Measurements from ENCODE around the gene RNF11. TPM values are rescaled to one million over a fixed set of nuclear protein-coding genes. Genes with fewer than 3 reads are reported as not detected.

RNF11 gene
- total RNA-seq, 1 donor from 2014 or later: 126 TPM

GRCh38 chr1:51299981-51300670 lies 64.1 kb downstream of the RNF11 start:
- Histone ChIP-seq H3K9me3 (ENCODE audit: insufficient read depth, low read depth, low read length) (no peaks in the 10 kb centered on the region), H3K4me2 (ENCODE audit: low read length) (no peak overlapping the region), H3K36me3 (ENCODE audit: insufficient read depth, low read length) (no peaks in the 10 kb centered on the region), H4K20me1 (ENCODE audit: insufficient read depth, low read length) (no peaks in the 10 kb centered on the region), H2AFZ (ENCODE audit: low read depth, low read length) (no peak overlapping the region), H3K4me1 (ENCODE audit: insufficient read depth, low read length) (peaks cover 7% of the 10 kb centered on the region), H3K27ac (ENCODE audit: low read depth, low read length) (no peak overlapping the region), H3K27me3 (ENCODE audit: insufficient read depth, low read length) (no peaks in the 10 kb centered on the region), H3K9ac (ENCODE audit: low read length) (no peak overlapping the region), H3K4me3 (ENCODE audit: insufficient read depth, low read depth, low read length) (no peak overlapping the region), H3K79me2 (ENCODE audit: insufficient read depth, low read length) (no peaks in the 10 kb centered on the region)
- H3K36me3 Mint-ChIP-seq (ENCODE audit: low read depth, unreplicated experiment): peaks cover 8% of the 10 kb centered on the region
- H3K27me3 Mint-ChIP-seq (ENCODE audit: low read depth, unreplicated experiment): peaks cover 12% of the 10 kb centered on the region
- peaks cover 1% of the 10 kb centered on the region for H3K9me3 Mint-ChIP-seq (ENCODE audit: unreplicated experiment)
- FAIRE-seq: no peak
- TF ChIP-seq EZH2 (IDR thresholded peaks at IDR 0.05; ENCODE audit: insufficient read depth, low read length) (no peak), CTCF (IDR thresholded peaks at IDR 0.05; ENCODE audit: insufficient read depth, low read depth, low read length) (no peak)
- H3K4me1 Mint-ChIP-seq (ENCODE audit: low read depth, unreplicated experiment): peaks cover 7% of the 10 kb centered on the region
- H3K27ac Mint-ChIP-seq (ENCODE audit: unreplicated experiment): no peak overlapping the region
- H3K4me3 Mint-ChIP-seq (ENCODE audit: unreplicated experiment): no peak overlapping the region
- DNase-seq (ENCODE audit: low read depth): no peak

GRCh38 chr1:51301152-51301843 lies 65.2 kb downstream of the RNF11 start:
- no peak overlapping the region for H3K4me3 Mint-ChIP-seq (ENCODE audit: unreplicated experiment)
- H4K20me1 ChIP-seq (ENCODE audit: insufficient read depth, low read length): no peaks in the 10 kb centered on the region
- no peaks in the 10 kb centered on the region for H3K79me2 ChIP-seq (ENCODE audit: insufficient read depth, low read length)
- H3K27me3 ChIP-seq (ENCODE audit: insufficient read depth, low read length): no peaks in the 10 kb centered on the region
- no peak overlapping the region for H3K4me3 ChIP-seq (ENCODE audit: insufficient read depth, low read depth, low read length)
- H3K4me1 Mint-ChIP-seq (ENCODE audit: low read depth, unreplicated experiment): peaks cover 10% of the 10 kb centered on the region
- FAIRE-seq (no peak), DNase-seq (ENCODE audit: low read depth) (no peak)
- no peak overlapping the region for H3K27ac ChIP-seq (ENCODE audit: low read depth, low read length)
- no peak overlapping the region for H3K9ac ChIP-seq (ENCODE audit: low read length)
- H3K4me2 ChIP-seq (ENCODE audit: low read length): no peak overlapping the region
- H3K27ac Mint-ChIP-seq (ENCODE audit: unreplicated experiment): no peak overlapping the region
- no peak overlapping the region for H2AFZ ChIP-seq (ENCODE audit: low read depth, low read length)
- peaks cover 7% of the 10 kb centered on the region for H3K4me1 ChIP-seq (ENCODE audit: insufficient read depth, low read length)
- no peaks in the 10 kb centered on the region for H3K9me3 ChIP-seq (ENCODE audit: insufficient read depth, low read depth, low read length)
- H3K9me3 Mint-ChIP-seq (ENCODE audit: unreplicated experiment): peaks cover 1% of the 10 kb centered on the region
- H3K36me3 ChIP-seq (ENCODE audit: insufficient read depth, low read length): no peaks in the 10 kb centered on the region
- H3K36me3 Mint-ChIP-seq (ENCODE audit: low read depth, unreplicated experiment): peaks cover 8% of the 10 kb centered on the region
- H3K27me3 Mint-ChIP-seq (ENCODE audit: low read depth, unreplicated experiment): peaks cover 12% of the 10 kb centered on the region
- TF ChIP-seq EZH2 (IDR thresholded peaks at IDR 0.05; ENCODE audit: insufficient read depth, low read length): no peak
- no peak for TF ChIP-seq CTCF (IDR thresholded peaks at IDR 0.05; ENCODE audit: insufficient read depth, low read depth, low read length)

GRCh38 chr1:51301844-51302162 lies 65.7 kb downstream of the RNF11 start:
- H3K9ac ChIP-seq (ENCODE audit: low read length): no peak overlapping the region
- TF ChIP-seq CTCF (IDR thresholded peaks at IDR 0.05; ENCODE audit: insufficient read depth, low read depth, low read length) (no peak), EZH2 (IDR thresholded peaks at IDR 0.05; ENCODE audit: insufficient read depth, low read length) (no peak)

More at GRCh38 chr1:51301844-51302162, 65.7 kb downstream of the RNF11 start:
- Histone ChIP-seq H3K79me2 (ENCODE audit: insufficient read depth, low read length) (no peaks in the 10 kb centered on the region), H3K9me3 (ENCODE audit: insufficient read depth, low read depth, low read length) (no peaks in the 10 kb centered on the region), H3K36me3 (ENCODE audit: insufficient read depth, low read length) (no peaks in the 10 kb centered on the region), H3K4me2 (ENCODE audit: low read length) (no peak overlapping the region), H2AFZ (ENCODE audit: low read depth, low read length) (no peak overlapping the region), H3K4me1 (ENCODE audit: insufficient read depth, low read length) (peaks cover 7% of the 10 kb centered on the region), H3K27me3 (ENCODE audit: insufficient read depth, low read length) (no peaks in the 10 kb centered on the region), H4K20me1 (ENCODE audit: insufficient read depth, low read length) (no peaks in the 10 kb centered on the region), H3K4me3 (ENCODE audit: insufficient read depth, low read depth, low read length) (no peak overlapping the region), H3K27ac (ENCODE audit: low read depth, low read length) (no peak overlapping the region)
- peaks cover 1% of the 10 kb centered on the region for H3K9me3 Mint-ChIP-seq (ENCODE audit: unreplicated experiment)
- DNase-seq (ENCODE audit: low read depth) (no peak), FAIRE-seq (no peak)
- peaks cover 8% of the 10 kb centered on the region for H3K36me3 Mint-ChIP-seq (ENCODE audit: low read depth, unreplicated experiment)
- no peak overlapping the region for H3K4me3 Mint-ChIP-seq (ENCODE audit: unreplicated experiment)
- H3K4me1 Mint-ChIP-seq (ENCODE audit: low read depth, unreplicated experiment): peaks cover 10% of the 10 kb centered on the region
- peaks cover 12% of the 10 kb centered on the region for H3K27me3 Mint-ChIP-seq (ENCODE audit: low read depth, unreplicated experiment)
- H3K27ac Mint-ChIP-seq (ENCODE audit: unreplicated experiment): no peak overlapping the region
